ENCODE results near the gene SCAMP1. TPM values are rescaled to one million over a fixed set of nuclear protein-coding genes. Genes with fewer than 3 reads are reported as not detected.

Gene SCAMP1
- total and polyA plus RNA-seq, 2 donors = 23.9 to 97.5 TPM

GRCh38 chr5:78527054-78527859, 166.8 kb downstream of the SCAMP1 start:
- H3K4me1 ChIP-seq (ENCODE audit: insufficient read depth) = peaks cover 1% of the 10 kb centered on the region
- H3K27ac ChIP-seq (ENCODE audit: low read depth) = peak overlapping the region; percentile 81
- no peak overlapping the region for H3K4me3 ChIP-seq (ENCODE audit: low read depth, low read length)
- DNase-seq (ENCODE audit: extremely low spot score) = no peak
- no peaks in the 10 kb centered on the region for H3K36me3 ChIP-seq (ENCODE audit: insufficient read depth)
- 18% methylated on average over 9 of the region's 9 CpGs for WGBS

- H3K4me3 ChIP-seq (ENCODE audit: low read depth, low read length) = no peak overlapping the region
- 77% methylated on average over 3 of the region's 3 CpGs for WGBS
- H3K36me3 ChIP-seq (ENCODE audit: insufficient read depth) = no peaks in the 10 kb centered on the region
- no peak for DNase-seq (ENCODE audit: extremely low spot score)
- H3K4me1 ChIP-seq (ENCODE audit: insufficient read depth) = peaks cover 1% of the 10 kb centered on the region
- no peak overlapping the region for H3K27ac ChIP-seq (ENCODE audit: low read depth)
Measured at GRCh38 chr5:78527925-78528324, 167.5 kb downstream of the SCAMP1 start.

Small RNA genes within 50 kb of the gene (small RNA-seq; reads per million reads assigned to genes)
- not detected for gene RF00019
- not detected for gene RNU6-183P

Other genes starting within 250 kb of the SCAMP1 start
- 96.4 TPM for gene AP3B1, start 65.9 kb upstream of the SCAMP1 start, total RNA-seq
- gene AP3B1, start 65.9 kb upstream of the SCAMP1 start, polyA plus RNA-seq = 23.0 TPM

Data from urinary bladder (tissue), 4 donors.